Skeletal muscle tissue (tissue), 4 donors: ENCODE results near the gene CHD2. TPM values are rescaled to one million over a fixed set of nuclear protein-coding genes. Genes with fewer than 3 reads are reported as not detected.

ENCODE experiments used
- H3K27ac ChIP-seq: one replicate; pipeline ENCODE4 v1.7.0; 2013; ENCODE audit warnings: mild to moderate bottlenecking, low read depth, low read length, inconsistent platforms
- H3K27me3 ChIP-seq, 3 donors: one replicate each; pipeline ENCODE4 v1.7.0; 2013; ENCODE audit warnings: low read length in 3 of 3; ENCODE audit not compliant: control insufficient read depth in 3 of 3, insufficient read depth in 3 of 3
- H3K36me3 ChIP-seq, 3 donors: one replicate each; pipeline ENCODE4 v1.7.0; 2013; ENCODE audit warnings: low read length in 3 of 3; ENCODE audit not compliant: control insufficient read depth in 3 of 3, insufficient read depth in 3 of 3
- H3K4me1 ChIP-seq, 3 donors: one replicate each; pipeline ENCODE4 v1.7.0; 2013; ENCODE audit warnings: low read length in 3 of 3, mild to moderate bottlenecking in 3 of 3; ENCODE audit not compliant: control insufficient read depth in 3 of 3, insufficient read depth in 3 of 3
- H3K4me3 ChIP-seq, 3 donors: one replicate each; pipeline ENCODE4 v1.7.0; 2013; ENCODE audit warnings: low read length in 3 of 3
- H3K9ac ChIP-seq, 3 donors: one replicate each; pipeline ENCODE4 v1.7.0; 2013; ENCODE audit warnings: low read length in 3 of 3, mild to moderate bottlenecking in 3 of 3, moderate library complexity in 2 of 3, low read depth in 1 of 3
- H3K9me3 ChIP-seq, 3 donors: one replicate each; pipeline ENCODE4 v1.7.0; 2013; ENCODE audit warnings: low read length in 3 of 3; ENCODE audit not compliant: control insufficient read depth in 3 of 3
- total RNA-seq: library from RNA; depleted of rRNA; stranded (reverse); fragments of >200 nt; gene quantifications from one replicate; pipeline ENCODE4 v1.2.3, GENCODE V29; 2014
- donor health status: Osteomylitis.

CHD2 gene
- total RNA-seq, 1 donor from 2014 or later, result 105 TPM

DNA sequence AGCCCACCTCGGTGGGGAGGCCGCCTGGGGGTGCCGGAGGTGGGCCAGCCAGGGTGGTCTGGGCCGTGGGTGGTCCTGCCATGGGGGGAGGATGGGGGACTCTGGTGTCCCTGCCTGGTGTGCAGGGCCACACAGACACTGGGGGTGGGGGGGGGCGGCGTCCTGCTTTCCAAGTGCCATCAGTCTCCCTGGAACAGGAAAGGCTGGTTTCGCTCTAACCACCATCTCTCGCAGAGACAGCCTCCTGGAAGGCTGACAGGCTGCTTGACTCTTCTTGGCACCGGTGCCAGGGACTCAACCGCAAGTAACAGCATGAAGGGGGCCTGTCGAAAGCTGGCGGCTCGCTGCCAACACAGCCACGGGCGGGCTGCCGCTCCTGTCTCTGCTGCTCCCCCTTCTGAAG is 148.6 kb downstream of the CHD2 start:
- H3K9ac ChIP-seq, result no peak overlapping the region
- H3K27ac ChIP-seq, result no peak overlapping the region
- no peaks in the 10 kb centered on the region for H3K27me3 ChIP-seq
- H3K9me3 ChIP-seq, result peaks cover 0 to 3% (median 2%) of the 10 kb centered on the region in 3 donors
- H3K4me1 ChIP-seq, result peaks cover 5 to 22% (median 8%) of the 10 kb centered on the region in 3 donors
- no peak overlapping the region for H3K4me3 ChIP-seq
- peaks cover 69 to 74% (median 74%) of the 10 kb centered on the region in 3 donors for H3K36me3 ChIP-seq

DNA sequence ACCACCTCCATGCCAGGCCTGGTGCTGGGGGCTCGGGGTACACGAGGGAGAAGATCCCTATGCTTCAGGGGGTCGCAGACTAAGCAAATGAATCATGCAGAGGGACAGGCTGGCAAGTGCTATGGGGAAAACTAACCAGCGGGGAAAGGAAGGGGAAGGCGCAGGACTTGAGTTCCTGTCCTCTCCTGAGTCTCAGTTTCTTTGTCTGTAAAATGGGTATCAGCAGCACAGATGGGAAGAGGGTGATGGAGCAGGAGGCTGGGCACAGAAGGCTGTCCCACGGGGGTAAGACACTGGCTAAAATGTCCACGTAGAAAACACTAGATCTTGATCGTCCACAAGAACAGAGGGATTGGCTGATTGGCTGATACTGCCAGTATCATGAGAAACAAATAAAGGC is 149.1 kb downstream of the CHD2 start:
- peaks cover 64 to 72% (median 70%) of the 10 kb centered on the region in 3 donors for H3K36me3 ChIP-seq
- peaks cover 0 to 3% (median 2%) of the 10 kb centered on the region in 3 donors for H3K9me3 ChIP-seq
- no peaks in the 10 kb centered on the region for H3K27me3 ChIP-seq
- peaks cover 5 to 22% (median 8%) of the 10 kb centered on the region in 3 donors for H3K4me1 ChIP-seq
- no peak overlapping the region for H3K27ac ChIP-seq
- no peak overlapping the region for H3K4me3 ChIP-seq
- H3K9ac ChIP-seq, result no peak overlapping the region

DNA sequence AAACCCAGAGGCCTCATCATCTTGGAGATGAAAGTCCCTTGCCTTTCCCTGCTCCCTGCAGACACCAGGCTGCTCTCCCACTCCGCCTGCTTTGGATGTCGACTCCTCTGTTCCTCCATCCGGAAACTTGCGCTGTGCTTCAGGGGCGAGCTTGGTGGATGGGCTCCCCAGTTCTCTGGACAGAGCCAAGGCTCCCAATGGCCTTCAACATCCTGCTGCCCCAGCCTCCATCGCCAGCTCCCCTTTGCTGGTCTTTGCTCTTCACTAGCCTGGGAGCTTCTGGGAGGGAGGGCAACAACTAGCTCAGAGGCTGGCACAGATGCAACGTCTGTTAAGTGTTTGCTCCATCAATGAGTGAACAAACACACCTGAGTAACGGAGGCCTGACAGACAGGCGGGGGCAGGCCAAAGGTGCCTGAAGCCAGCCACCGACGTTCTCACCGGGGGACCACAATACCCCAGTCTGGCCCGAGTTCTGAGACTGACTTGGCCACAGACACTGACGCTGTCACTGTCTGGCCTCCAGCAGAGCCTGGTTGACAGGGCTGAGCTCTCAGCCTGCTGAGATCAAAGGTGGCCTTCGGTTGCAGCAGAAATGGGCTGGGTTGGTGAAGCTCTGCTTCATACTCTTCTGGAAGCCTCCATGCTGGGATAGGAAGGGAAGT is 149.9 kb downstream of the CHD2 start:
- peaks cover 8 to 23% (median 12%) of the 10 kb centered on the region in 3 donors for H3K4me1 ChIP-seq
- H3K27ac ChIP-seq, result no peak overlapping the region
- H3K9ac ChIP-seq, result peak overlapping the region in 1 of 3 donors; percentile 40
- no peak overlapping the region for H3K4me3 ChIP-seq
- no peaks in the 10 kb centered on the region for H3K27me3 ChIP-seq
- peaks cover 64 to 67% (median 67%) of the 10 kb centered on the region in 3 donors for H3K36me3 ChIP-seq
- peaks cover 0 to 3% (median 2%) of the 10 kb centered on the region in 3 donors for H3K9me3 ChIP-seq

DNA sequence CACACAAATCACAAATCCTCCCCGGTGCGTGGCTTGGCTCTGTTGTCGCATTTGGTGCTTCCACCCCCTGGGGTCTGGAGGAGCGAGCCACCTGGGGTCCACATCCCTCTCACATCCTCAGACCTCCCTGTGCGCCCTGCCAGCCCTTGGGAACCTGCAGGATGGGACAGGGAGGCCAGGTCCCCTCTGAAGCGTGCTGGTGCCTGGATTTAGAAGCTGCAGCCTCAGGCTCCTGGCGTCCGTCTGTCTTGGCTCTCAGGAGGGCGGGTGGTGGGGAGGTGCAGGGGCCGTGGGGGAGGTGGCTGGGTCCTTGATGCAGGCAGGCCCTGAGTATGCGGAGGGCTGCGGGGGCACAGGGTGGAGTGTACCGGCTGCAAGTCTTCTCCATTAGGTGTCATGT is 150.5 kb downstream of the CHD2 start:
- H3K4me3 ChIP-seq, result no peak overlapping the region
- no peak overlapping the region for H3K27ac ChIP-seq
- peaks cover 58 to 65% (median 63%) of the 10 kb centered on the region in 3 donors for H3K36me3 ChIP-seq
- H3K9me3 ChIP-seq, result peaks cover 0 to 3% (median 2%) of the 10 kb centered on the region in 3 donors
- peaks cover 14 to 29% (median 18%) of the 10 kb centered on the region in 3 donors for H3K4me1 ChIP-seq
- H3K27me3 ChIP-seq, result no peaks in the 10 kb centered on the region
- H3K9ac ChIP-seq, result peak overlapping the region in 1 of 3 donors; percentile 40

- Histone ChIP-seq H3K9ac (no peak overlapping the region), H3K27ac (no peak overlapping the region), H3K36me3 (peaks cover 52 to 62% (median 55%) of the 10 kb centered on the region in 3 donors), H3K9me3 (peaks cover 0 to 1% (median 0%) of the 10 kb centered on the region in 3 donors), H3K4me3 (no peak overlapping the region), H3K4me1 (peaks cover 22 to 37% (median 26%) of the 10 kb centered on the region in 3 donors), H3K27me3 (no peaks in the 10 kb centered on the region)
Observed at GRCh38 chr15:93051236-93052089, 151.3 kb downstream of the CHD2 start.

- H3K27me3 ChIP-seq, result no peaks in the 10 kb centered on the region
Observed at GRCh38 chr15:93052090-93052879, 152.2 kb downstream of the CHD2 start.

DNA sequence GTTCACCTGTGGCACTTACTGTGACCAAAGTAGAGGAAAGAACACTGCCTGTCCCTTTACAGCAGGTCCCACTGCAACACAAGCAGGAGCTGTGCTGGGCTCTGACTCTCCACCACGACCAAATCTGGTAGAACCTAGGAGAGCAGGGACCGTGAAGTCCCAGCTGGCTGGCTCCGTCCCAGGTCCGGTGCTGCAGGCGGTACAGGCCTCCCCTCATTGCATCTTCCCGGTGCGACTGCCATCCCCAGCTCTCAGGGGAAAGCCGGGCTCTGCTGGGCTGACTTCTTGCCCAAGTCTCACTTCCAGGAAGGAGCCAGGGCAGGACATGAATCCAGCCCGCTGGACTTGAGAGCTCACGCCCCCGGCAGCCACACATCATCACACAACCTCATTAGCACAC is 155.1 kb downstream of the CHD2 start:
- H3K27ac ChIP-seq, result no peak overlapping the region
- H3K4me1 ChIP-seq, result peaks cover 55 to 66% (median 58%) of the 10 kb centered on the region in 3 donors
- no peaks in the 10 kb centered on the region for H3K9me3 ChIP-seq
- H3K36me3 ChIP-seq, result peaks cover 26 to 31% (median 28%) of the 10 kb centered on the region in 3 donors
- H3K4me3 ChIP-seq, result no peak overlapping the region
- H3K9ac ChIP-seq, result peak overlapping the region in 1 of 3 donors; percentile 50
- no peaks in the 10 kb centered on the region for H3K27me3 ChIP-seq

More at GRCh38 chr15:93052090-93052879, 152.2 kb downstream of the CHD2 start:
- H3K4me3 ChIP-seq, result no peak overlapping the region
- H3K4me1 ChIP-seq, result peaks cover 30 to 46% (median 34%) of the 10 kb centered on the region in 3 donors
- no peak overlapping the region for H3K27ac ChIP-seq
- no peaks in the 10 kb centered on the region for H3K9me3 ChIP-seq
- H3K36me3 ChIP-seq, result peaks cover 45 to 56% (median 49%) of the 10 kb centered on the region in 3 donors
- H3K9ac ChIP-seq, result no peak overlapping the region

DNA sequence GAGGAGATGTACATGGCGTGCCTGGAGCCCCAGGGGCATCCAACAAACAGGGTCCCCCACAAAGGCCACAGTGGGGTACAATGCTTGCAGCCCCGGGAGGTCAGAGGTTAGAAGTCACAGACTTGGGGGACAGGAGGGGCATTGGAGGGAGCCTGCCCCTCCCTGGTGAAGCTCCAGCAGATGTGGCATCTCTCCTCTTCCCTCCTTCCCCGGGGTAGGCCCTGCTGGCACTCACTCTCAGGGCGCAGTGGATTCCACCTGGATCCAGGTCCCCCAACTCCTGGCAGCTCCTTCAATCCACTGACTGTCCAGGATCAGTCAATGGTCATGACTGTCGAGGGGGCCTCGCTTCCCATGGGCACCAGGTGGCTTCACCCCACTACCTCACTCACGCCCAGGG is 156.7 kb downstream of the CHD2 start:
- Histone ChIP-seq H3K27ac (no peak overlapping the region), H3K27me3 (no peaks in the 10 kb centered on the region), H3K4me1 (peaks cover 67 to 71% (median 69%) of the 10 kb centered on the region in 3 donors), H3K9me3 (no peaks in the 10 kb centered on the region), H3K4me3 (no peak overlapping the region), H3K9ac (peak overlapping the region in 1 of 3 donors; percentile 60), H3K36me3 (peaks cover 14 to 21% (median 19%) of the 10 kb centered on the region in 3 donors)

DNA sequence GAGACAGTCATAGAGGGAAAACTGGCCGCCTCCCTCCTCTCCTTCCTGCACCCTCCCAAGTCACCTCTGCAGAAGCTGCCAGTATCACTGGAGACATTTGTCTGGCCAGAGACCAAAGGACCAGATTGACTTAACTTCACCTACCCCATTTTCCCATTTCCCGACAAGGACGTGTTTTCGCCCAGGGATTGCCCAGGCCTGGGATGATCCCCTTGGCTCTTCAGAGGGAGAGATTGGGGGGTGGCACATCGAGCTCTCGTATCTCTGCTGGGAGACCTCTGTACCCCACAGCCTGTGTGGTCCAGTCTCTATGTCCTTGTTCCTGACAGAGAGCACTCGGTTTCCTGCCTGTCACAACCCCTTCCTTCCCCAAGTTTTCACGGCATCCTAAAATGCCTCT is 157.5 kb downstream of the CHD2 start:
- Histone ChIP-seq H3K36me3 (peaks cover 8 to 16% (median 15%) of the 10 kb centered on the region in 3 donors), H3K9ac (peak overlapping the region in 1 of 3 donors; percentile 14), H3K9me3 (no peaks in the 10 kb centered on the region), H3K4me3 (peak overlapping the region in 1 of 3 donors; percentile 30), H3K4me1 (peaks cover 69 to 77% (median 73%) of the 10 kb centered on the region in 3 donors), H3K27me3 (no peaks in the 10 kb centered on the region), H3K27ac (no peak overlapping the region)
